Neural progenitor cell (in vitro differentiated cells): ENCODE results near the gene LRRC1.

ENCODE experiments used
- EZH2 ChIP-seq: fragments of 200-600 bp; sonication (generic); IDR thresholded peaks from 2 replicates; pipeline ENCODE4 v1.6.1; 2017; ENCODE audit warnings: antibody characterized with exemption, mild to moderate bottlenecking, moderate library complexity
- TF ChIP-seq, protein P1 (sequence below): fragments of 200-600 bp; sonication (generic); IDR thresholded peaks from 2 replicates; pipeline ENCODE4 v1.5.1; 2017; ENCODE audit warnings: antibody characterized with exemption, mild to moderate bottlenecking

DNA sequence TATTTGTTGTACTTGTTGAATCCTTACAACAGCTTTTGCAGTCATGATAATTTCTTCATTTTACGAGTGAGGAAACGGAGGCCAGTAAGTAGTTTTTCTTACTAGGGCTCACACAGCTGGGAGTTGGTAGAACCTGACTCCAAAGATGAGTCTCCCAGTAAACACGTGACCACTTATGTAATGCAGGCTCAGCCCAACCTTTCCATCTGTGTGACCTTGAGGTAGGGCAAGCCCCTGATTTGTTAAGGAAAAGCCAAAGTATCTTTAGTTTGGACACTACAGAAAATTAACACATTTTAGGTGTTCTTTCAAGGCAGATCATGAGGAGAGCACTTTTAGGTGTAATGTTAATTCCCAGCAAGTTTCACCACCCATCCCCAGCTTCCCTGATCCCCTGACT lies 111.3 kb downstream of the LRRC1 start:
- TF ChIP-seq, protein P1, sequence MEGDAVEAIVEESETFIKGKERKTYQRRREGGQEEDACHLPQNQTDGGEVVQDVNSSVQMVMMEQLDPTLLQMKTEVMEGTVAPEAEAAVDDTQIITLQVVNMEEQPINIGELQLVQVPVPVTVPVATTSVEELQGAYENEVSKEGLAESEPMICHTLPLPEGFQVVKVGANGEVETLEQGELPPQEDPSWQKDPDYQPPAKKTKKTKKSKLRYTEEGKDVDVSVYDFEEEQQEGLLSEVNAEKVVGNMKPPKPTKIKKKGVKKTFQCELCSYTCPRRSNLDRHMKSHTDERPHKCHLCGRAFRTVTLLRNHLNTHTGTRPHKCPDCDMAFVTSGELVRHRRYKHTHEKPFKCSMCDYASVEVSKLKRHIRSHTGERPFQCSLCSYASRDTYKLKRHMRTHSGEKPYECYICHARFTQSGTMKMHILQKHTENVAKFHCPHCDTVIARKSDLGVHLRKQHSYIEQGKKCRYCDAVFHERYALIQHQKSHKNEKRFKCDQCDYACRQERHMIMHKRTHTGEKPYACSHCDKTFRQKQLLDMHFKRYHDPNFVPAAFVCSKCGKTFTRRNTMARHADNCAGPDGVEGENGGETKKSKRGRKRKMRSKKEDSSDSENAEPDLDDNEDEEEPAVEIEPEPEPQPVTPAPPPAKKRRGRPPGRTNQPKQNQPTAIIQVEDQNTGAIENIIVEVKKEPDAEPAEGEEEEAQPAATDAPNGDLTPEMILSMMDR = no peak
- no peak for TF ChIP-seq EZH2
